HepG2 (cell line): ENCODE measurements around the gene PPM1F. TPM values are rescaled to one million over a fixed set of nuclear protein-coding genes. Genes with fewer than 3 reads are reported as not detected.

Source experiments
- ATAC-seq: fragments of 200-7000 bp; cut with Tn5 transposase; 3 replicates; pipeline ENCODE4 v1.9.1; 2020; ENCODE audit warnings: mild to moderate bottlenecking, moderate library complexity
- BruUV-seq: library from RNA; stranded (reverse); fragments of 400-500 nt; replicated peaks from 2 replicates; lab custom pipeline; 2021; lab: Mats Ljungman, UMichigan
- CTCF ChIA-PET: fragments of 300-600 bp; formaldehyde crosslinking; extraction: SDS; loops from one replicate; lab custom pipeline; 2021; ENCODE audit warnings: low total read pairs, inconsistent platforms, low intra/inter-chr PET ratio; lab: Yijun Ruan, JAX
- POLR2A ChIA-PET: fragments of 350-600 bp; sonication (Branson Sonifier 250); formaldehyde crosslinking; loops from one replicate; lab custom pipeline; 2020; ENCODE audit warnings: antibody characterized with exemption, inconsistent platforms; lab: Yijun Ruan, JAX
- DNase-seq: peaks from one replicate; pipeline ENCODE4 v3.0.0-alpha.2; 2015; ENCODE audit warnings: low spot score
- FAIRE-seq: peaks from 3 replicates; lab custom pipeline; 2011; peaks lifted over from hg19 to GRCh38; lab: Jason Lieb, UNC
- H2AFZ ChIP-seq: one replicate; pipeline ENCODE4 v1.6.1; 2011; ENCODE audit warnings: low read length, inconsistent platforms
- H3K27ac ChIP-seq: fragments of 300-600 bp; 3 replicates; pipeline ENCODE4 v1.8.0; 2011; ENCODE audit warnings: mixed run types, mild to moderate bottlenecking, mixed read lengths, low read length, inconsistent platforms; ENCODE audit not compliant: insufficient read depth; ENCODE audit errors: extremely low read length
- H3K27me3 ChIP-seq, 2 experiments: fragments of 200-600 bp in 1 of 2; 2 replicates in 1 of 2; 3 replicates in 1 of 2; pipeline versions ENCODE4 v1.6.0 to v1.8.0; 2011; ENCODE audit warnings: low read length in 2 of 2, mild to moderate bottlenecking in 2 of 2, moderate library complexity in 2 of 2, inconsistent platforms in 1 of 2; ENCODE audit not compliant: insufficient read depth in 2 of 2, control insufficient read depth in 1 of 2
- H3K36me3 ChIP-seq, 2 experiments: fragments of 200-600 bp in 1 of 2; replicated peaks in 1 of 2; 2 replicates in 1 of 2; 3 replicates in 1 of 2; pipeline versions ENCODE4 v1.5.1 to v1.8.0; 2011; ENCODE audit warnings: low read length in 2 of 2, inconsistent platforms in 1 of 2; ENCODE audit not compliant: insufficient read depth in 2 of 2, control insufficient read depth in 1 of 2
- H3K4me1 ChIP-seq: 2 replicates; pipeline ENCODE4 v1.5.1; 2012; ENCODE audit warnings: low read length, inconsistent platforms; ENCODE audit not compliant: insufficient read depth
- H3K4me2 ChIP-seq: 2 replicates; pipeline ENCODE4 v1.6.0; 2011; ENCODE audit warnings: low read depth, low read length, inconsistent platforms
- H3K4me3 ChIP-seq, 3 experiments: fragments of 200-600 bp in 1 of 3; sonication (generic), shearing (Covaris generic) in 1 of 3; replicated peaks in 1 of 3; 2 replicates each; pipeline ENCODE4 v1.5.1; 2011 to 2016; ENCODE audit warnings: low read length in 3 of 3, inconsistent platforms in 2 of 3, low read depth in 2 of 3, mild to moderate bottlenecking in 2 of 3, control low read depth in 1 of 3, mixed read lengths in 1 of 3; ENCODE audit not compliant: insufficient read depth in 1 of 3
- H3K79me2 ChIP-seq: one replicate; pipeline ENCODE4 v1.6.1; 2011; ENCODE audit warnings: low read length, inconsistent platforms; ENCODE audit not compliant: insufficient read depth
- H3K9ac ChIP-seq: 2 replicates; pipeline ENCODE4 v1.6.0; 2011; ENCODE audit warnings: mild to moderate bottlenecking, low read depth, low read length, inconsistent platforms; ENCODE audit not compliant: insufficient read depth
- H3K9me3 ChIP-seq: 2 replicates; pipeline ENCODE4 v1.5.1; 2012; ENCODE audit warnings: mild to moderate bottlenecking, low read length
- H4K20me1 ChIP-seq: 2 replicates; pipeline ENCODE4 v1.6.0; 2011; ENCODE audit warnings: inconsistent platforms, mild to moderate bottlenecking, low read length, moderate library complexity; ENCODE audit not compliant: insufficient read depth
- EED ChIP-seq: sonication (generic); formaldehyde crosslinking; IDR thresholded peaks from 2 replicates; pipeline ENCODE4 v1.5.0; 2020; ENCODE audit warnings: mild to moderate bottlenecking, missing genetic modification reagents
- GATAD2A ChIP-seq: IDR thresholded peaks from 2 replicates; pipeline ENCODE4 v1.6.1; 2016
- MED13 ChIP-seq: sonication (generic); formaldehyde crosslinking; IDR thresholded peaks from 2 replicates; pipeline ENCODE4 v1.5.0; 2020; ENCODE audit warnings: missing genetic modification reagents
- PCBP1 ChIP-seq: fragments of 200-400 bp; formaldehyde crosslinking; IDR thresholded peaks from 2 replicates; pipeline ENCODE4 v1.6.1; 2017; ENCODE audit warnings: mild to moderate bottlenecking, low read depth, low read length, borderline replicate concordance
- PRPF4 ChIP-seq: fragments of 200-400 bp; formaldehyde crosslinking; IDR thresholded peaks from 2 replicates; pipeline ENCODE4 v1.6.1; 2016; ENCODE audit warnings: low read length, low read depth; ENCODE audit not compliant: poor library complexity, severe bottlenecking
- SMAD3 ChIP-seq: sonication (generic); formaldehyde crosslinking; IDR thresholded peaks from 2 replicates; pipeline ENCODE4 v1.4.0; 2020; ENCODE audit warnings: missing genetic modification reagents
- TOPORS ChIP-seq: sonication (generic); formaldehyde crosslinking; IDR thresholded peaks from 2 replicates; pipeline ENCODE4 v1.8.0; 2023; ENCODE audit warnings: mild to moderate bottlenecking, missing genetic modification reagents
- ZBTB38 ChIP-seq: sonication (generic); formaldehyde crosslinking; IDR thresholded peaks from 2 replicates; pipeline ENCODE4 v1.5.1; 2020; ENCODE audit warnings: mild to moderate bottlenecking, missing genetic modification reagents
- WGBS: methylation state at CpG from one replicate; pipeline ENCODE4 v1.1.6; 2017; ENCODE audit warnings: low lambda C conversion rate; 5-methylcytosine and 5-hydroxymethylcytosine counted together
- in situ Hi-C: cut with HindIII; loops from 2 replicates; pipeline ENCODE4 v1.10.0; 2017; ENCODE audit warnings: low pct_unique_long_range_greater_than_20kb; ENCODE audit not compliant: extremely low pct_ligation_motif_present
- intact Hi-C: fragments of 100-400 bp; cut with micrococcal nuclease; formaldehyde crosslinking; loops from one replicate; pipeline ENCODE4 v1.10.0; 2022; ENCODE audit not compliant: unreplicated experiment
- polyA plus RNA-seq, 8 experiments: library from polyadenylated mRNA; depleted of rRNA in 3 of 8; stranded (reverse) in 7 of 8; unstranded in 1 of 8; fragments of >200 nt; fragmentation: Illumina TruSeq in 4 of 8; extraction: Trizol in 4 of 8; gene quantifications; 2 replicates each; pipeline versions ENCODE4 v1.2.1 to v1.2.3, GENCODE V29; 2011 to 2016; ENCODE audit warnings: low read depth in 4 of 8, missing spikeins in 1 of 8, mixed read lengths in 1 of 8; ENCODE audit not compliant: insufficient read depth in 1 of 8
- total RNA-seq, 5 experiments: library from RNA; depleted of rRNA; stranded (reverse); fragments of >200 nt; fragmentation: Illumina TruSeq; extraction: Trizol; gene quantifications; 2 replicates each; pipeline ENCODE4 v1.2.3, GENCODE V29; 2016; ENCODE audit warnings: low read depth in 1 of 5
- TF ChIP-seq, protein P1 (sequence below): sonication (generic); formaldehyde crosslinking; IDR thresholded peaks from 2 replicates; pipeline ENCODE4 v1.5.1; 2020; ENCODE audit warnings: mild to moderate bottlenecking, missing genetic modification reagents, moderate library complexity
- TF ChIP-seq, protein P2 (sequence below): sonication (generic); formaldehyde crosslinking; conservative IDR thresholded peaks from 2 replicates; pipeline ENCODE4 v1.4.0; 2020; ENCODE audit warnings: mild to moderate bottlenecking, missing genetic modification reagents, moderate library complexity
- TF ChIP-seq, protein P3 (sequence below): sonication (generic); formaldehyde crosslinking; IDR thresholded peaks from 2 replicates; pipeline ENCODE4 v1.5.1; 2020; ENCODE audit warnings: mild to moderate bottlenecking, missing genetic modification reagents, borderline replicate concordance
- TF ChIP-seq, protein P4 (sequence below): sonication (generic); formaldehyde crosslinking; IDR thresholded peaks from 2 replicates; pipeline ENCODE4 v1.5.1; 2020; ENCODE audit warnings: missing genetic modification reagents, mild to moderate bottlenecking, borderline replicate concordance
- TF ChIP-seq, protein P5 (sequence below): sonication (generic); formaldehyde crosslinking; IDR thresholded peaks from 2 replicates; pipeline ENCODE4 v1.8.0; 2022; ENCODE audit warnings: mild to moderate bottlenecking, missing genetic modification reagents

The PPM1F gene
- total and polyA plus RNA-seq, 2 of the 13 experiments (the other 11 are each of a cell fraction or from before 2014, with no cell fraction given) = 11.0 to 19.6 TPM

DNA sequence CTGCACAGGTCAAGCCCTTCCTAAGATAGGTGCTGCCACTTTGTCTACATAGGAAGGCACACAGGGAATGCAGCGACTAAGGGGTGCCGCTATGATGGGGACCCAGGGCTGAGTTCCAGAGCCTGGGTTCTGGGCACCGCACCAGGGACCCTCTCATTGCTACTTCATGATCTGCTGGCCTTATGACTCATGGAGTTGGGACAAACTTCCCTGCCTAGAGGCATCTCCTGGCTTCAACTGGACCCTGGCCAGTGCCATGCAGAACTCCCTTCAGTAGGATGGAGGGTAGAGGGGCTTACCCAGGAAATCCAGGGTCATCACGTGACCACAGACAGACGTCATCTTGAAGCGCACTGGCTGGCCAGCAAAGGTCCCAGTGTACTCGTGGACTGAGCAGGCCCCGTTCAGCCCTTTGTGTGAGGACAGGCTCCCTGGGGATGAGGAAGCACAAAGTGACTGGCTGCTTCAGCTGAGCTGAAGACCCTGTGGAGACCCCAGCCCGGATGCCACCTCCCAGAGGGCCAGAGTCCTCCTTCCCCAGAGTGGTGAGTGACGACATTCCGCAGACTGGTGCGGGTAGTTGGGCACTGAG is 21.5 kb upstream of the PPM1F start (continued):
- TF ChIP-seq, protein P1, sequence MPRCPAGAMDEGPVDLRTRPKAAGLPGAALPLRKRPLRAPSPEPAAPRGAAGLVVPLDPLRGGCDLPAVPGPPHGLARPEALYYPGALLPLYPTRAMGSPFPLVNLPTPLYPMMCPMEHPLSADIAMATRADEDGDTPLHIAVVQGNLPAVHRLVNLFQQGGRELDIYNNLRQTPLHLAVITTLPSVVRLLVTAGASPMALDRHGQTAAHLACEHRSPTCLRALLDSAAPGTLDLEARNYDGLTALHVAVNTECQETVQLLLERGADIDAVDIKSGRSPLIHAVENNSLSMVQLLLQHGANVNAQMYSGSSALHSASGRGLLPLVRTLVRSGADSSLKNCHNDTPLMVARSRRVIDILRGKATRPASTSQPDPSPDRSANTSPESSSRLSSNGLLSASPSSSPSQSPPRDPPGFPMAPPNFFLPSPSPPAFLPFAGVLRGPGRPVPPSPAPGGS = no peak

DNA sequence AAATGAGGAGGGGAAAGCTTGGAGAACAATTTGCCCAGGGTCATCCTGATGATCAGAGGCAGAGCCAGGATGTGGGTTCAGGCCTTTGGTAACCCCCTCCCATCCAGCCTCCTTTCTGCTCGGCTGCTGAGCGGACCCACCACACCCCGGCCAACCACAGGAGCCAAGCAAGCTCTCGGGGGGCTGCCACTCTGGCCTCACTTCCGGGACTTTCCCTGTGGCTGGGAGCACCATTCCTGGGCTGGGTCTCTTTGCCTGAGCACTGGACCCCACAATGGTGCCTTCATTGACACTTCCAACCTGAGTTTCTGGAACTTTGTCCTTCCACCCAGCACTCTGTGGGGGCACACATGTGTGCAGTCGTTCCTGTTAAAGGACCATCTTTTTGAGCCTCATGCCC is 20.2 kb upstream of the PPM1F start:
- no peaks in the 10 kb centered on the region for H4K20me1 ChIP-seq
- ChIA-PET CTCF (no interaction called here), POLR2A (interaction anchor here (1.6 kb wide), 1 partner anchor 9 kb away, joined by 7 read pairs; the partner anchor contains the start of gene TOP3B)
- no peak overlapping the region for H3K4me3 ChIP-seq
- no peaks in the 10 kb centered on the region for H3K4me1 ChIP-seq
- DNase-seq (no peak), FAIRE-seq (no peak), ATAC-seq (no peak)
- H3K9me3 ChIP-seq = no peaks in the 10 kb centered on the region
- no peaks in the 10 kb centered on the region for H3K79me2 ChIP-seq
- no peak overlapping the region for H3K27ac ChIP-seq
- H3K4me2 ChIP-seq = no peak overlapping the region
- intact Hi-C loops (no loop called here), in situ Hi-C loops (no loop called here)
- BruUV-seq = no TSS peak
- H3K9ac ChIP-seq = no peak overlapping the region
- H3K36me3 ChIP-seq = peaks cover 25 to 74% of the 10 kb centered on the region in 2 experiments
- H3K27me3 ChIP-seq = no peaks in the 10 kb centered on the region
- H2AFZ ChIP-seq = no peak overlapping the region
- 83% methylated on average over 1 of the region's 6 CpGs for WGBS
- TF ChIP-seq SMAD3 (CRISPR knock-in tag) (no peak), TOPORS (CRISPR knock-in tag) (no peak), ZBTB38 (CRISPR knock-in tag) (no peak), MED13 (no peak), PCBP1 (no peak), EED (CRISPR knock-in tag) (no peak), PRPF4 (no peak), GATAD2A (CRISPR knock-in tag) (no peak)
- TF ChIP-seq, protein P2, sequence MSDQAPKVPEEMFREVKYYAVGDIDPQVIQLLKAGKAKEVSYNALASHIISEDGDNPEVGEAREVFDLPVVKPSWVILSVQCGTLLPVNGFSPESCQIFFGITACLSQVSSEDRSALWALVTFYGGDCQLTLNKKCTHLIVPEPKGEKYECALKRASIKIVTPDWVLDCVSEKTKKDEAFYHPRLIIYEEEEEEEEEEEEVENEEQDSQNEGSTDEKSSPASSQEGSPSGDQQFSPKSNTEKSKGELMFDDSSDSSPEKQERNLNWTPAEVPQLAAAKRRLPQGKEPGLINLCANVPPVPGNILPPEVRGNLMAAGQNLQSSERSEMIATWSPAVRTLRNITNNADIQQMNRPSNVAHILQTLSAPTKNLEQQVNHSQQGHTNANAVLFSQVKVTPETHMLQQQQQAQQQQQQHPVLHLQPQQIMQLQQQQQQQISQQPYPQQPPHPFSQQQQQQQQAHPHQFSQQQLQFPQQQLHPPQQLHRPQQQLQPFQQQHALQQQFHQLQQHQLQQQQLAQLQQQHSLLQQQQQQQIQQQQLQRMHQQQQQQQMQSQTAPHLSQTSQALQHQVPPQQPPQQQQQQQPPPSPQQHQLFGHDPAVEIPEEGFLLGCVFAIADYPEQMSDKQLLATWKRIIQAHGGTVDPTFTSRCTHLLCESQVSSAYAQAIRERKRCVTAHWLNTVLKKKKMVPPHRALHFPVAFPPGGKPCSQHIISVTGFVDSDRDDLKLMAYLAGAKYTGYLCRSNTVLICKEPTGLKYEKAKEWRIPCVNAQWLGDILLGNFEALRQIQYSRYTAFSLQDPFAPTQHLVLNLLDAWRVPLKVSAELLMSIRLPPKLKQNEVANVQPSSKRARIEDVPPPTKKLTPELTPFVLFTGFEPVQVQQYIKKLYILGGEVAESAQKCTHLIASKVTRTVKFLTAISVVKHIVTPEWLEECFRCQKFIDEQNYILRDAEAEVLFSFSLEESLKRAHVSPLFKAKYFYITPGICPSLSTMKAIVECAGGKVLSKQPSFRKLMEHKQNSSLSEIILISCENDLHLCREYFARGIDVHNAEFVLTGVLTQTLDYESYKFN = no peak
- TF ChIP-seq, protein P3, sequence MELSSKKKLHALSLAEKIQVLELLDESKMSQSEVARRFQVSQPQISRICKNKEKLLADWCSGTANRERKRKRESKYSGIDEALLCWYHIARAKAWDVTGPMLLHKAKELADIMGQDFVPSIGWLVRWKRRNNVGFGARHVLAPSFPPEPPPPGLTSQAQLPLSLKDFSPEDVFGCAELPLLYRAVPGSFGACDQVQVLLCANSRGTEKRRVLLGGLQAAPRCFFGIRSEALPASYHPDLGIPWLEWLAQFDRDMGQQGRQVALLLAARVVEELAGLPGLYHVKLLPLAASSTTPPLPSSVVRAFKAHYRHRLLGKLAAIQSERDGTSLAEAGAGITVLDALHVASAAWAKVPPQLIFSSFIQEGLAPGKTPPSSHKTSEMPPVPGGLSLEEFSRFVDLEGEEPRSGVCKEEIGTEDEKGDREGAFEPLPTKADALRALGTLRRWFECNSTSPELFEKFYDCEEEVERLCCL (CRISPR knock-in tag) = no peak
- TF ChIP-seq, protein P4, sequence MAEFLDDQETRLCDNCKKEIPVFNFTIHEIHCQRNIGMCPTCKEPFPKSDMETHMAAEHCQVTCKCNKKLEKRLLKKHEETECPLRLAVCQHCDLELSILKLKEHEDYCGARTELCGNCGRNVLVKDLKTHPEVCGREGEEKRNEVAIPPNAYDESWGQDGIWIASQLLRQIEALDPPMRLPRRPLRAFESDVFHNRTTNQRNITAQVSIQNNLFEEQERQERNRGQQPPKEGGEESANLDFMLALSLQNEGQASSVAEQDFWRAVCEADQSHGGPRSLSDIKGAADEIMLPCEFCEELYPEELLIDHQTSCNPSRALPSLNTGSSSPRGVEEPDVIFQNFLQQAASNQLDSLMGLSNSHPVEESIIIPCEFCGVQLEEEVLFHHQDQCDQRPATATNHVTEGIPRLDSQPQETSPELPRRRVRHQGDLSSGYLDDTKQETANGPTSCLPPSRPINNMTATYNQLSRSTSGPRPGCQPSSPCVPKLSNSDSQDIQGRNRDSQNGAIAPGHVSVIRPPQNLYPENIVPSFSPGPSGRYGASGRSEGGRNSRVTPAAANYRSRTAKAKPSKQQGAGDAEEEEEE (CRISPR knock-in tag) = no peak
- TF ChIP-seq, protein P5, sequence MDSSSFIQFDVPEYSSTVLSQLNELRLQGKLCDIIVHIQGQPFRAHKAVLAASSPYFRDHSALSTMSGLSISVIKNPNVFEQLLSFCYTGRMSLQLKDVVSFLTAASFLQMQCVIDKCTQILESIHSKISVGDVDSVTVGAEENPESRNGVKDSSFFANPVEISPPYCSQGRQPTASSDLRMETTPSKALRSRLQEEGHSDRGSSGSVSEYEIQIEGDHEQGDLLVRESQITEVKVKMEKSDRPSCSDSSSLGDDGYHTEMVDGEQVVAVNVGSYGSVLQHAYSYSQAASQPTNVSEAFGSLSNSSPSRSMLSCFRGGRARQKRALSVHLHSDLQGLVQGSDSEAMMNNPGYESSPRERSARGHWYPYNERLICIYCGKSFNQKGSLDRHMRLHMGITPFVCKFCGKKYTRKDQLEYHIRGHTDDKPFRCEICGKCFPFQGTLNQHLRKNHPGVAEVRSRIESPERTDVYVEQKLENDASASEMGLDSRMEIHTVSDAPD (CRISPR knock-in tag) = no peak
